ENCODE results near the gene CHCHD3.

- TF ChIP-seq CTCF (IDR thresholded peaks at IDR 0.05) (no peak), EZH2 (IDR thresholded peaks at IDR 0.05) (no peak), EZH2phosphoT487 (IDR thresholded peaks at IDR 0.05) (no peak)
Observed at GRCh38 chr7:132777956-132778355, 303.9 kb downstream of the CHCHD3 start.
